Posterior vena cava (tissue), 2 donors: Measurements from ENCODE around the gene C11orf16. TPM values are rescaled to one million over a fixed set of nuclear protein-coding genes. Genes with fewer than 3 reads are reported as not detected.
"Not testable (repeated sequence)": the region's sequence is repeated elsewhere in the genome, so short reads cannot be mapped to it uniquely, and the experiment has no call there.

Experiments
- DNase-seq: peaks from one replicate; pipeline ENCODE4 v3.0.0-alpha.2; 2020; ENCODE audit warnings: low spot score
- intact Hi-C, 2 donors: fragments of 100-400 bp; cut with DNase I; formaldehyde crosslinking; loops; one replicate each; pipeline versions ENCODE4 v1.14.1 to v1.14.2; 2022 to 2023
- total RNA-seq, 2 donors: library from RNA; stranded (reverse); fragmentation: NEBNext Ultra II Directional; extraction: Animal tissue kit (Norgen Biotek cat#: 25700); gene quantifications; one replicate each; pipeline ENCODE4 v1.2.1, GENCODE V29; 2021
- donor health status: DM: yes; HTN: yes; CAD: no.
- donor health status: DM: yes; HTN: yes; CAD: no.

C11orf16 gene
- total RNA-seq, 2 donors from 2014 or later, result not detected

DNA sequence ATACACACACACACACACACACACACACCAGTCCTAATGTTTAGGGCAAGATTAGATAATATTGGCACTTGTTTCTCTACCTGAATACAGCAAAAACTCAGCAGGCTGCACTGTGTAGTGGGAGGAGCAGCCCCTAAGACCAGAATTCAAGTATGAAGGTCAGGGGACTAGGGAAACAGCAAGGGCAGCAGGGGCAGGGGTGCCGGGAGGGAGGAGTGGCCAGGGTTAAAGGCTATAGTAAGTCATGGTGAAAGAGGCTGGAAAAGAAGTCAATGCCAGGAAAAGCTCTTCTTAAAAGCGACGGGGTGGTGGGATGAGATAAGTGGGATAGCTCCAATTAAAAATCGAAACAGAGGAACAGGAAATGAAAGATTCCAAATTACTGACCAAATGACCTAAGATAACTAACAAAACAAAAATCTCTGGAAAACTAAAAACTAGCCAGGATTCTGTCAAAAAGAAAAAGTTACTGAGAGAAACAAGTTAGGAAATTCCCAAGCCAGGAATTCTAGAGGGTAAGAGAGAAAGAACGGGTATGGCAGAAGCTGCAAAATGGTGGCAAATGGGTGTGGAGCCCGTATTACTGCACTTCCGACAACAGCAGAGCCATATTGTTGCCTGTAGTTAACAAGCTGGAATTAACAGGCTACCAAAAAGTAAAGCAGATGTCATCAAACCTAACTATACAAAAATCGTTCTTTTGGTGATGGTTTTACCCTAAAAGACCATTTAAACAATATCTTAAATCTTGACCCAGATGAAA is 8.8 kb upstream of the C11orf16 start:
- DNase-seq, result no peak
- intact Hi-C loops, result no loop called here

DNA sequence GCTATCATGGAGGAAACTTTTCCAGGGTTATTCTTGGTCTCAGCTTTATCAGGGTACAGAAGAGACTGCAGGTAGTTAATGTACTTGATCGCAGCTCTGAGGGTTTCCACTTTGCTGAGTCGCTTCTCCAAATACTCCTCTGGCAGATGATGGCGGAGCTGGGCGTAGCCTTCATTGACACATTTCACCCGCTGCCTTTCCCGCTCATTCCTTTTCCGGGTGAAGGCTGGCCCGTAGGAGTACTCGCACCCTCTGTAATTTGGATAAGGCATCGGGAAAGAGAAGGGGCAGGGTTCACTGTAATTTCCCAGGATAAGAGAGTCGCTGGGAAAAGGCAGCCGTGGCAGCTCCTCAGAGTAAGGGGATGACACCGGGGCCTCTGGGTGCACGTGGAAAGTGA is 4.9 kb upstream of the C11orf16 start:
- intact Hi-C loops, result no loop called here
- no peak for DNase-seq

DNA sequence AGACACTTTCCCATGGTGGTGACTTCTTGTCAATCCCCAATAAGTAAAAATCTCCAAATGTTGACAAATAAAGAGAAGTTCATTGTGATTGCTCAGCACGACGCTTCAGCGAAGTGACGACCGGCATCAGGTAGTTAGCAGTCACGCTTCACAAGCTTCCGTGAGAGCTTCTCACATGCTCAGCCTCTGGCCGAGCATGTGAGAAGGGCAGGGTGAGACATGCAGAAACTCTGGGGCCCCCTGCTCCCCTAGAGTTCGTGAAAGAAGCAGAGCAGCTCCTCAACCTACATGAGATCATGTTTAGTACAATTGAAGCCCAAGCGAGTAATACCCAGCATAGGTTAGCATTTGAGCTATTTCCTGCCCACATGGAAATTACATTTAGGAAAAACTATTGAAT is 4.4 kb upstream of the C11orf16 start:
- no peak for DNase-seq
- intact Hi-C loops, result no loop called here

DNA sequence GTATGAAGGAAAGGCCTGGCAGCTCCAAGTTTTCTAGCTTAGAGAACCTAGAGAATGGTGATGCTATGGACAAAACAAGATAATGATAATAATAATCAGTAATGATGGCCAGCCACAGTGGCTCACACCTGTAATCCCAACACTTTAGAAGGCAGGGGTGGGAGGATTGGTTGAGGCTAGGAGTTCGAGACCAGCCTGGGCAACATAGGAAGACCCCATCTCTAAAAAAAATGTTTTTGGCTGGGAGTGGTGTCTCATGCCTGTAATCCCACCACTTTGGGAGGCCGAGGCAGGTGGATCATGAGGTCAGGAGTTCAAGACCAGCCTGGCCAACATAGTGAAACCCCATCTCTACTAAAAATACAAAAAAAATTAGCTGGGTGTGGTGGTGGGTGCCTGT is 3.0 kb upstream of the C11orf16 start:
- intact Hi-C loops, DNase-seq: not testable (repeated sequence)

DNA sequence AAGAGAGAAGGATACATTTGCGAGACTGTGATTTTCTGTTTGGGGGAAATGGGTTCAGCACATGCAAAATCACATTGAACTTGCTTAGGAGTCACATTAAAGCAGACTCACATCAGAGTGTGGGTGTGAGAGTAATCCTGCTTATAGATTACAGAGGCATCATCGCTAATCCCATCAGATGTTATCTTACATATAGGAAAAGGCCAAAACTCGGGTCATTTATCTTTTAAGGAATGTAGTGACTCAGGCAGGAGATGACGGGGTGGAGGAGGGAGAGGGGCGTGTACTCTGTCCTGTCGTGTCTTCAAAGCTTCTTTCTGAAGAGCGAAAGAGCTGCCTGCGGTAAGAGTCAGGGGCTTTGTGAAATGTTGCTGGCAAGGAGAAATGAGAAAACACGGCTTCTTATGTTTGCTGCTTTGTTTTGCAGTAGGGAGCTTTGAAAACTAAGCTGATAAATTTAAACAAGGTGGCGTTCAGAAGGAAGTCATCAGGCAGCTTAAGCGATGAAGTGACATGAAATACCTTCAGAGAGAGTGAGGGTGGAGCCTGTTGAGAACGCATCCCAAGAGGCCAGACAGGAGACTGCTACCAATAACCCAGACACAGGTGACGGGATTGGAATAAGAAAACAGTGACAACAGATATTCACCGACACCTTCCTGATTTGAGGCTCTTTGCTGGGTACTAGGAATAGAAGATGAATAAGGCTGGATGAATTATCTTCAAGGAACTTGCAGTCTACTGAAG is 2.2 kb upstream of the C11orf16 start:
- intact Hi-C loops, result no loop called here
- DNase-seq, result no peak

DNA sequence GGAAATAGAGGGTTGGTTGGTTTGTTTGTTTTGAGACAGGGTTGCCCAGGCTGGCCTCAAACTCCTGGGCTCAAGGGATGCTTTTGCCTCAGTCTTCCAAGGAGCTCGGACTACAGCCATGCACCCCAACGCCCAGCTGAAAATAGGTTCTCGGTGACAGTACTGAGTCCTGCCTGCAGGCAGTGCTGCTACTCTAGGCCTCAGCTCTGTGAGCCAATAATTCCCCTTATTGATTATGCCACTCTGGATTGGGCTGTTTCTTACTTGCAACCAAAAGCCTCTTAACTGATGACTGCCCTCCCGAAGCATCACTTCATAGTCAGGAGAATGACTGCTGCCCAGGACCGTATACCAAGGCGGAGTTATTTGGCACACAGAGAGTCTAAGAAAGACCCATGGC is 1.2 kb upstream of the C11orf16 start:
- intact Hi-C loops, result no loop called here
- no peak for DNase-seq

DNA sequence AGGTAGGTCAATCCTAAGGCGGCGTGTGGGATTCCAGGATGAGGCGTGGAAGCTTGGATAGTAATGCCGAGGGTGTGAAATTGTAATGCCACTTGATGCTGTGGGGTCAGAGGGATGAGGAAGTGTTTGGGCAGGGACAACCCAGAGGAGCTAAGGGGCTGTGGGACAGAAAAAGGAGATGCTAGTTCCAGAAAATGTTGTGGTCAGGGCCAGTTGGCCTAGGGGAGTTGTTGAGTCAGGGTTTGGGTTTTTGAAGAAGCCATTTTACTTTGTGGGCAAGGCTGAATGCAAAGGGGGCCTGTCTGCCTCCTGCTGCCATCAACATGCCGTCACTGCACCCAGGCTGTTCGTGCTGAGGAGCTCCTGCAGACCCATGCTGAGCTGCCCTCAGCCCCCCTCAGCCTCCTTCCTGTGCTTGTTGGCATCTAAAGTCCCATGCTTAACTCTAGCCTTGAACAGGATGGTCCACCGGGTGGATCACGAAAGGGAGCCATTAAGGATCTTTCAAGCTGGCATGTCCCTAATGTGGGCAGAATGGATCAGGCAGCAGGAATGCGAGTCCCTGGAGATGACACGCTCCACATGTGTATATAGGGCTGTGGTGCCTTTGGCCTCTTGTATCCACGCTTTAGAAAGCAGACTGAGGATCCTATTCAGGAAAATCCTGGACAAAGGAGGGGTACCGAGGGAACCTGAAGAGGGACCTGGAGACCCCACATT is 2.1 kb downstream of the C11orf16 start:
- no peak for DNase-seq
- intact Hi-C loops, result no loop called here

DNA sequence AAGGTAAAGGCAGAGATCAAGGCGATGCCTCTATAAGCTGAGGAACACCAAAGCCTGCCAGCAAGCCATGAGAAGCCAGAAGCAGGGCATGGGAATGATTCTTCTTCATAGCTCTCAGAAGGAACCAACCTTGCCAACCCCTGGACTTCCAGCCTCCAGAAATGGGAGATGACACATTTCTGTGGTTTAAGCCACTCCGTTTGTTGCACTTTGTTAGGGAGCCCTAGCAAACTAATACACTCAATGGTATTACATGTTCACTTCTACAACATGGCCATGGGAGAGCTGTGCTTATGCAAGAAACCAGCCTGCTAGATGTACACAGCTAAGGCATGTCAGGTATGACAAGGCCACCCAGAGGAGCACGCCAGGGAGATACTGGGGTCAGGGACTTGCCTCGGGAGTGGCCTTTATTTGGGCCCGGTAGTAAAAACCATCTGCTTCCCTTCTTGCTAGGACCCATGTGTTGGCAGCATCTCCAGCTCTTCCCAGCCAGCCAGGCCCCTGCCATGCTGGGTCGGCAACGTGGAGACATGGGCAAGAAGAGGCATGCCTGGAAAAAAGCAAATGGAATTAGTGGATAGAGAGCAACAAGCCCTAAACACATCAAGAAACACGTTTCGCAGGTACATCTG is 3.6 kb downstream of the C11orf16 start:
- intact Hi-C loops, result no loop called here
- DNase-seq, result no peak

DNA sequence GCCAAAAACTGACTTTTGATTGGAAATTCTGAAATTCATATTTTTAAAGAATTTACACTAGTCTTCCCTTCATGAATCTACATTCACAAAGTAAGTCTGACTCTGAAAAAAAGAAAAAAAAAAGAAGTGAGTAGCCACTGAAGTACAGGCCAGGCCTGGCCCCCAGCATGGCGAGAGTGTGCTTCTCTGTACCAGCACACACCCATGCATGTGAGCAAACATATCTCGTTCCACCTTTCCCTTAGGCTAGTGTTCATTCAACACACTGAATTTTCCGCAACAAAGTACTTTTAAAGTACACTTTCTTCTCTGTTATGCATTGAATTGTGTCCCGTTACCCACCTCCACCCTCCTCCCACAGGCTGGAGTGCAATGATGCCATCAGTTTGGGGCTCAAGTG is 4.5 kb downstream of the C11orf16 start:
- no peak for DNase-seq
- intact Hi-C loops, result no loop called here

DNA sequence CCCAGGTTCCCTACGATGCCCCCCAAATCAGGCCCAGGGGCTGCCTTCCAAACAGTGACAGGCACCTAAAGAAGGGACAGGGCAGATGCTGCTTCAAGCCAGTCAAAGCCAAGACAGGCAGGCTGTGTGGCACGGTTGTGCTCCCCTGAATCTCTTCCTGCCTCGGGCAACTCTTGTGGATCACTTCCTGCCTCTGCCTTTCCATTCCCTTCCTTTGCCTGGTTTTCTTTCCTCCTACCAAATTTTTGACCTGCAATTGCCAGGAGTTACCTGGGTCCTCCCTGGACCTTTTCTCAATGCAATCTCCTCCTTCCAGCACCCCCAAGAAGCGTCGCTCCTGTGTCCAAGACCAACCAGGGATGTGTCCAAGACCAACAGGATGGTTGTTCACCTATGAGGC is 5.5 kb downstream of the C11orf16 start:
- no peak for DNase-seq
- intact Hi-C loops, result no loop called here

DNA sequence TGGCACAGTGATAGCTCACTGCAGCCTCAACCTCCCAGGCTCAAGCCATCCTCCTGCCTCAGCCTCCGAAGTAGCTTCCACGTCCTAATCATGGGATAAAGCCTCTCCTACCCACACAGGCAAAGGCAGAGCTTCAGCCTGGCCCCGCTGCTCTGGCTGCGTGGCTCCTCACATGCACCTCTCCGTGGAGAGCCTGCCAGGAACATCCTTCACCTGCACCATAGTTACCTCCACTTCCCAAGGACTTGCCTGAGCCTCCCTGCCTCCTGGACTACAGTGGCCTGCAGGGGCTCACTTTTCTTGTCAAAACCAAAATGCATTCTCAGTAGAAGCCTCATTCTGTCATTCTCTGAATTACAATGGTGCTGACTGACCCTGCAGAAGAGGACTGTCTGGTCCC is 6.5 kb downstream of the C11orf16 start:
- no peak for DNase-seq
- intact Hi-C loops, result no loop called here

DNA sequence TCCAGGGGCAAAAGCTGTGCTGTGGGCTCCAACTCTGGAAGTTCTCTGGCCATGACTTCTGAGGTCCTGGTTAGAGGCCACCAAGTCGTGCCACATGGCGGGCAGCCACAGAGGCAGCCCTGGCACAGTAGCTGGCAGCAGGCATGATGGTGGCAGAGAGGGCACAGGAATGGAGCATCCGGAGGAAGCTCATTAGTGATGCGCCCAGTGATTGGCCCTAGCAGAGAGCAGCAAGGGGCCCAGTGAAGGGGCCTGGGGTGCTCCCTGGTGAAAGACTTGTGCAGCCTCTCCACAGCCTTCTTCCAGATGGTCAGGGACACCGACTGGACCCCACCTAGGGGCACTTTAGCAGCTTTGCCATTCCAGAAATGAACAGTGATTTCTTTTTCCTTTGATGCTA is 7.0 kb downstream of the C11orf16 start:
- no peak for DNase-seq
- intact Hi-C loops, result no loop called here

DNA sequence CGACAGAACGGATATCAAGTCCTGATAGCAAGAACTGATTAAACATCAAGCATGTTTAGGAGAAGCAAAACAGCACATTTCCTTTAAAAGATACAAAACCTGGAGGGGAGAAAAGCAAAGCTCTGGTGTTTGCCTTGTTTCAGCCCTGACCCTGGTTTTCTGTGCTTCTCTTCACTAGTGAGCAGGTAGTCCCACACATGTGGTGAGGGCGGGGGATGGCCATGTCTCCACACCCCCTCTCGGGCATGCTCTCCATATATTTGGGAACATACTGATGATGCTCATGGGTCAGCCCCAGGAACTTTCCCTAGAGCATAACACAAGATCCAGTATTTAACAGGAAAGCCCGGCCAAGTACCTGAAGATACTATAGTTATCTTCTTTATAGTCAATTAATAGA is 10.1 kb downstream of the C11orf16 start:
- intact Hi-C loops, result no loop called here
- peak; percentile 67 for DNase-seq

DNA sequence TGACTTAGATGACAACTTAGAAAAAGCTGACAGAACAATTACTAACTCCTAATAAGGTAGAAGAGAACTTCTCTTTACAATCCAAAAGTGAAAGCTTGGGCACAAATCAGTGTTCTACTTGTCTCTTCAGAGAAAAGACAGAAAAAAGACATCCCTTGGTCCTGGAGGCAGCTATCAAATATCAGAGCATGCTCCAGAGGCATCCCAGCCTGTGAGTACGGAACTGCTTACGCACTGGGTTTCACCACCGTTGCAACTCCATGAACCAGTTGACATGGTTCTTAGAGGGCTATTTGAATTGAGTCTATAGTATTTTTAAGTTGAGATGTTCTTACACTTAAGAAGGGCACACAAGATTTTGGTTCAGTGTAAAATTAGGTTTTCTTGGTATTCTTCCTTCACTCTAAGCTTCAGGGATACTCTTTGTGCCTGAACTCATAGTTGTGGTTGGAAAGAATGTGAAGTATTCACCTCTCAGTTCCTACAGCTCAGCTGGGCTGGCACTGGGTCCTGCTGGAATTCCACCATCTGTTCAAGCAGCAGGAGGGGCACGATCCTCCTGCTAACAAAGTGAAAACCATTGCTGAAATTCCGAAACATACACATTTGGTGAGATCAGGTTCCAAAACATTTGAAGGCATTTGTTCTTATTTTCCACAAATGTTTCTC is 15.5 kb downstream of the C11orf16 start:
- DNase-seq, result no peak
- intact Hi-C loops, result no loop called here

DNA sequence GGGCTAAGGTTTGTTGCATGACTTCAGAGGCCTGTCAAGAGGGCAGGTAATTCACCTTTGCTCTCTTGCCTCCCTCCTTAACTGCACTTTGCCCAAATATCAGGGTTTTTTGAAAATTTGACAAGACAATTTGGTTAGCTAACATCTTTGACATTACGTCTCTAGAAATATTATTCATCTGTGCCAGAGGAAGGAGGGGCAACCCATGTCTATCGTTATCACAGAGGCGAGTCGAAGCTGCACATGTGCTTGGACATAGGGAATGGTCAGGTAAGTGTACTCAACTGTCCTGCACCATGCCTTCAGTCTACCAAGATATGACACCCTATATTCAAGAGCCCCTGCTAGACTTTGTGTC is 18.1 kb downstream of the C11orf16 start:
- intact Hi-C loops, result loop anchor here in 1 of 2 donors (5.0 kb wide), 1 partner anchor 43 kb away; no protein-coding TSS in a partner anchor

DNA sequence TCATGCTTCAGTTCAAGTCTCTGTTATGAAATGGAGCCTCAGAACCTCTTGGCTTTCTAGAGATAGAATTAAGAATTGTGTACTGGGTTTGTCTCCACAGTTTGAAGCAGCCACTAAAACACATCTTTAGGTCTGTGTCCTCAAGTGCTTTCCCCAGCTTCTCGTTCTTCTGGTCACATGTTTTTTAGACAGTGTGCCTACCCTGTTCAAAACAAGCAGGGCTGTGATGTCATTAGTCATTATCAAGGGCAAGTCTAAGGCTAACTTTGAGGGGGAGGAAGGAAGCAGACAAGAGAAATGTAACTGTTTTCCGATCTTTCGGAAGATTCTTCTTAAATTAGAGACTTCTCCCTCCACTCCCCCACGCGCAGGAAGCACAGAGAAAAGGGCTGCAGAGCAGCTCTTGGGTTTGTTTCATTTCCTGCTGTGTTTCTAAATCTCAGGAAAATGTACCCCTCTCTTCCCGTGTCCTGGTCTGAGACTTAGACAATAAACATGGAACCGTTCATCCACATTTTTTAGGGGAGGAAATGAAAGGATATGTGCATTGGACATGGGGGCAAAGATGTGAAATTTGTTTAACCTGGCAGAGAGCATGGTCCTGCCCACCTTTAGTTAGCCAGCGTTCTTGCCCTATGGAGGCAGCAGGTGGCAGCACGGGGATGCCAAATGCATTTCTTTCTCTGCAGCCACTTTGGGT is 18.6 kb downstream of the C11orf16 start:
- no peak for DNase-seq
- intact Hi-C loops, result loop anchor here (2.0 to 5.0 kb wide), 2 partner anchors 43 to 75 kb away; no protein-coding TSS in a partner anchor

More for the DNA sequence above, 18.1 kb downstream of the C11orf16 start:
- DNase-seq, result no peak

DNA sequence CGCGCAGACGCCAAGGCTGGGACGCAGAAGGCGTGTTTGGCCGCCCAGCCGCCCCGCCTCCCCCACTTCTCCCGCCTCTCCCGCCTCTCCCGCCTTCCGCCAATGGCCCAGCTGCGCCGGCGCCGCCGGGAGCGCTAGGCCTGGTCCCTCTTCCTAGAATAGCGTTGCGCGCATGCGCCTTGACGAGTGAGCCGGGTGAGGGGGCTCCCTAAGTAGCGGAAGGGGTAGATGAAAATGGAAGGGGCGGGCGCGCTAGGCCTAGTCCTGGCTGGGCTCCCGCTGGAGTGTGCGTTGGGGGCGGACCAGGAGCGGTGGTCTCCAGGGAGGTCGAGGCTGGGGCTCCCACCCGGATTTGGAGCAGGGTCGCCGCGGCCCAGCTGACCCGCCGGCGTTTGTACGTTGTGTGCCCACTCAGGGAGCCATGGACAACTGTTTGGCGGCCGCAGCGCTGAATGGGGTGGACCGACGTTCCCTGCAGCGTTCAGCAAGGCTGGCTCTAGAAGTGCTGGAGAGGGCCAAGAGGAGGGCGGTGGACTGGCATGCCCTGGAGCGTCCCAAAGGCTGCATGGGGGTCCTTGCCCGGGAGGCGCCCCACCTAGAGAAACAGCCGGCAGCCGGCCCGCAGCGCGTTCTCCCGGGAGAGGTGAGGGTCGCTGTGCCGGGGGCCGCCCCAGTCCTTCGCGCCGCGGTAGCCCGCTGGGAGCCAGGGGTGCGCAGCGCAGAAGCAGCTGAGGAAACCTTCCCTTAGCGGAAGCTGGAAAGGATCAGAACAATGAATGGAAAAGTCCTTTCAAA is 21.5 kb downstream of the C11orf16 start, which contains the start of gene AKIP1:
Gene AKIP1 (plus strand): TSS at position 161 of the 795 bp plus-strand sequence. CDS start 261 bp downstream, at position 422.
- DNase-seq, result peak; percentile 98
- intact Hi-C loops, result loop anchor here in 1 of 2 donors (5.0 kb wide), 1 partner anchor 46 kb away; no protein-coding TSS in a partner anchor

DNA sequence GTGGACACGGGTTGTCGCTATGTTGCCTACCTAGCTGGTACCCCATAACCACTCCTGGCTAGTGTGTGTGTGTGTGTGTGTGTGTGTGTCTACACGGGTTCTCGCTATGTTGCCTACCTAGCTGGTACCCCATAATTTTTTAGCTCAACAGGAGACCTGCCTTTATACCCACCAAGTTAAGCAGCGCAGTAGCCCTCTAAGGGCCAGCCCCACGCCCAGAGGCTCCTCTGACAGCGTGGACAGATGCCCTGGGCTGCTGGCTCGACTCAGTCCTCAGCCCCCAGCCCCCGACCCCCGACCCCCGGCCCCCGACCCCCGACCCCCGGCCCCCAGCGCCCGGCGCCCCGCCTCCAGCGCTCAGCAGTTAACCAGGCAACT is 22.1 kb downstream of the C11orf16 start:
- DNase-seq, result no peak
- intact Hi-C loops, result loop anchor here in 1 of 2 donors (5.0 kb wide), 1 partner anchor 47 kb away; no protein-coding TSS in a partner anchor
